ENCODE results near the gene HOXD10.
A peak's percentile ranks its signal among the peaks of the same experiment; 100 is the strongest.

Gene HOXD10

DNA sequence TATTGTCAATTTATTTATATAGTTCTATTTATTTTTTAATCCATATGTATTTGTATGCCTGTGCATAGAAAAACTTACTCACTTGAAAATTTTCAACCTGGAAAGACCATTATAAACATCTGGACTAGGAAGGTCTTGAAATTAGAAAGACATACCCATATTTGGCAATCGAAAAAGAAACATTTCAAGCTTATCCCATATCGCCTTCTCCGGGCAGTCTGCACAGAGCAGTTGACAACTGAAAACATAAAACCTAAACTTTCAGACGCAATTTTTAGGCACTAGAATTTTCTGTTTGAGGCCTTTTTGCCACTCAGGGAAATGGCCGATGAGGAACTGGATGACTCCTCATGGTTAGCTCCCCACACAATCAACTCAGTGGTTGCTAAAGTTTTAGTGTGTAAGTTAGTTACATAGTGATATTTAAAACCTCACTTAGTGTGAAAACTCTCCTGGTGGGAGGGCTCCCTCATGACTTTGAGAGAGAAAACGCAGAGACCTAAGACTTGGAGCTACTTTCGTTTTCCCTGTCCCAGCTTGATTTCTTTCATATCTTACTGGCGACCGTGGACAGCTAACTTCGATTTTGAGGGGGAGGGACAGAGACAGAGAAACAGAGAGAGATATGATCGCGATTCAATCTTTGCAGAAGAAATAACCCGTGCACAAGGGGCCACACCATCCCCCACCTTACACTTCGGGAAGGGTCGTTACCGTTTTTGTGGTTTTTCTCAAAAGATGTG lies 20.2 kb upstream of the HOXD10 start:
- DNase-seq (ENCODE audit: low read depth, low spot score) = peak; percentile 40
- TF ChIP-seq, protein P1, sequence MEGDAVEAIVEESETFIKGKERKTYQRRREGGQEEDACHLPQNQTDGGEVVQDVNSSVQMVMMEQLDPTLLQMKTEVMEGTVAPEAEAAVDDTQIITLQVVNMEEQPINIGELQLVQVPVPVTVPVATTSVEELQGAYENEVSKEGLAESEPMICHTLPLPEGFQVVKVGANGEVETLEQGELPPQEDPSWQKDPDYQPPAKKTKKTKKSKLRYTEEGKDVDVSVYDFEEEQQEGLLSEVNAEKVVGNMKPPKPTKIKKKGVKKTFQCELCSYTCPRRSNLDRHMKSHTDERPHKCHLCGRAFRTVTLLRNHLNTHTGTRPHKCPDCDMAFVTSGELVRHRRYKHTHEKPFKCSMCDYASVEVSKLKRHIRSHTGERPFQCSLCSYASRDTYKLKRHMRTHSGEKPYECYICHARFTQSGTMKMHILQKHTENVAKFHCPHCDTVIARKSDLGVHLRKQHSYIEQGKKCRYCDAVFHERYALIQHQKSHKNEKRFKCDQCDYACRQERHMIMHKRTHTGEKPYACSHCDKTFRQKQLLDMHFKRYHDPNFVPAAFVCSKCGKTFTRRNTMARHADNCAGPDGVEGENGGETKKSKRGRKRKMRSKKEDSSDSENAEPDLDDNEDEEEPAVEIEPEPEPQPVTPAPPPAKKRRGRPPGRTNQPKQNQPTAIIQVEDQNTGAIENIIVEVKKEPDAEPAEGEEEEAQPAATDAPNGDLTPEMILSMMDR (IDR thresholded peaks at IDR 0.05; ENCODE audit: low read depth, low read length) = no peak
- H3K4me3 ChIP-seq (ENCODE audit: low read depth, low read length) = no peak overlapping the region
- in situ Hi-C loops (cut with HindIII; ENCODE audit: low sequenced_read_pairs) = no loop called here

DNA sequence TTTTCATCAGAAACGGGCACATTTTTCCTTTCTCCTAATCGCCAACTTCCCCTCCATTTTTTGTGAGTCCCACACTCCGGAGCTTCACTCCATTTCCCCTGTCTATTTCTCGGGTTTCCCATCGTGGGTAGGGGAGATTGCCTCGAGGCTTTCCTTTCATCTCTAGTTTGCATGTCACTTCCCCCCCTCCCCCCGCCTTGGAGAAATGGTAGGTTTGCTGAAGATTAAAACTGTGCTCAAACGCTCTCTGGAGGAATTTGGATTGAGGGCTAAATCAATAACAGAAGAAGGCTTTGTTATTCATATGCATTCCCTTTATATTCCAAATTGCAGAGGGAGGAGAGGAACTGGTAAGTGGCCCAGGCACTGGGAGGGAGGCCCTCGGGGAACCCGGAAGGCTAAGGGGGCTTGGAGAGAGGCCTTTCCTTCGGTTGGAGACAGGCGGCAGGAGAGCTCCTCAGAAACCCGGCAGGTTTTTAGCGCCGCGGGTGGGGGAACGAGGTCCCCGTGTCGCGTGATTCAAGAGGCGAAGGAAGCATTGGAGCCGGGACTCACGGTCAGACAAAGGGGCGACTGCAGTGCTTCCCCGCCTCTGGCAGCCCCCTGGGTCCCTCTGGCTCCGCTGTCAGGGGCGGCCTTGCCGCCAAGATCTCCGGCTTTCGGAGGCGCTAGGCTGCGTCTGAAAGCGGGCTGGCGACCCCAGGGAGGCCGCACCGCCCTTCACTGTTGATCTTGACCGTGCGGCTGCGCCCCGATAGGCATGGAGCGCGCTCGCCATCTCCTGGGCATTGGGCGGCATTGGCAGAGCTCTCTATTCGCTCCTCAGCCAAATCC lies 19.4 kb upstream of the HOXD10 start:
- in situ Hi-C loops (cut with HindIII; ENCODE audit: low sequenced_read_pairs) = no loop called here
- TF ChIP-seq, protein P1 (IDR thresholded peaks at IDR 0.05; ENCODE audit: low read depth, low read length) = peak; percentile 85
- DNase-seq (ENCODE audit: low read depth, low spot score) = peak; percentile 58
- peak overlapping the region; percentile 23 for H3K4me3 ChIP-seq (ENCODE audit: low read depth, low read length)

DNA sequence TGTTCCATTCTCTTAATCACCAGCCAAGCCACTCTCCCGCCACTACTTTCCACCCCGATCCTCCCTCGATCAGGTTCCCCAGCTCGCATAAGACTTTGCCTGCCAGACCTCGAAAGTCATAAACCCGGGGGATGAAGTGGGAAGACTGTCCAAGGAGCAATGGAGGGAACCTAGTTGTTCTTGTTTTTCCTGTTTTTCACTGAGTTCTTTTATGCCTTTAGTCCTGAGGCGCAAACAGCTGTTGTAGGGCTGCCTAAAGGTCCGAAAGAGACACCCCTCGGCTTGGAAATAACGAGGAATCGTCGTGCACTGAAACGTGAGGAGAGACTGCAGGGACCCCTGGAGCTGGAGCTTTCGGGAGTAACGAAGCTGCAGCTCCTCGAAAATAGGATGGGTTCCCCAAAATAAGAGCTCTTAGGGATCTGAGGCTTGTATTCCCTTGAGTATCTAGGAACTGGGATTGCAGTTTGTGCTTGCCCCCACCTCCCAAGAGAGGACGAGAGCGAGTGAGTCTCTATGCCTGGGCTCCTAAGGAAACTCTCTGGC lies 18.7 kb upstream of the HOXD10 start:
- in situ Hi-C loops (cut with HindIII; ENCODE audit: low sequenced_read_pairs) = no loop called here
- TF ChIP-seq, protein P1 (IDR thresholded peaks at IDR 0.05; ENCODE audit: low read depth, low read length) = no peak
- no peak for DNase-seq (ENCODE audit: low read depth, low spot score)
- no peak overlapping the region for H3K4me3 ChIP-seq (ENCODE audit: low read depth, low read length)

DNA sequence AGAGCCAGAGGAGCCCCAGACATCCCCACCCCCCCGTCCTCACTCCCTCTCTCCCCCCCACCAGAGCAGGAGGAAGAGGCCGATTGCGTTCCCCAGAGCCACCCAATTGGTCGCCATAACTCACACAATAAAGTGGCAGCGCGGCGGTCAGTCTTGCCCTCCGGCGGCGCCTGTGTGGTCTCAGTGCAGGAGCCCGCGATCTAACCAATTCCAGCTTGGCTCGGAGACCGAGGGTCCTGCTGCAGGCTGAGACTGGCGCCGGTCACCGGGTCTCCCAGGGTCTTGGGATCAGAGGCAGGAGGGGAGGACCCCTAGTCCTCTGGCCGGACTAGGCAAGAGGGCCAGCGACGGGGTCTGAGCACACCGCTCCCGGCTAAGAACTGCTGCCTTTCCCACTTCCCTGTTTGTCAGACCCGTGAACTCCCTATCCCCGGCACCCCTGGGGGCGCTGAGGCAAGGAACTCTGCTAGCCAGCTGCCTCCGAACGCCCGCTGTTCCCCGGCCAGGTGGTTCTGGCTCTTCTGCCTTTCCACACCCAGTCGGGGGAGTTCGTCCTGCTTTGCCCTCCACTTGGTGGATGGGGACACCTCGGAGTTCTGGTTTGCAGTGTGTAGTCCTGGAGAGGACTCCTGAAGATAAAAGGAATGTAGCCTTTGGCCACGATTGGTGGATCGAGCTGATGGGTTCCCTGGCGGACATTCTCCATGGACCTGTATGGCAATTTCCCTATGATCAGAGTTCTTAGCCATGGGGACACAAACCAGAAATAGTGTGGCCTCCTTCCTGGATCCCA lies 18.0 kb upstream of the HOXD10 start:
- DNase-seq (ENCODE audit: low read depth, low spot score) = no peak
- no peak overlapping the region for H3K4me3 ChIP-seq (ENCODE audit: low read depth, low read length)
- in situ Hi-C loops (cut with HindIII; ENCODE audit: low sequenced_read_pairs) = no loop called here
- TF ChIP-seq, protein P1 (IDR thresholded peaks at IDR 0.05; ENCODE audit: low read depth, low read length) = no peak

DNA sequence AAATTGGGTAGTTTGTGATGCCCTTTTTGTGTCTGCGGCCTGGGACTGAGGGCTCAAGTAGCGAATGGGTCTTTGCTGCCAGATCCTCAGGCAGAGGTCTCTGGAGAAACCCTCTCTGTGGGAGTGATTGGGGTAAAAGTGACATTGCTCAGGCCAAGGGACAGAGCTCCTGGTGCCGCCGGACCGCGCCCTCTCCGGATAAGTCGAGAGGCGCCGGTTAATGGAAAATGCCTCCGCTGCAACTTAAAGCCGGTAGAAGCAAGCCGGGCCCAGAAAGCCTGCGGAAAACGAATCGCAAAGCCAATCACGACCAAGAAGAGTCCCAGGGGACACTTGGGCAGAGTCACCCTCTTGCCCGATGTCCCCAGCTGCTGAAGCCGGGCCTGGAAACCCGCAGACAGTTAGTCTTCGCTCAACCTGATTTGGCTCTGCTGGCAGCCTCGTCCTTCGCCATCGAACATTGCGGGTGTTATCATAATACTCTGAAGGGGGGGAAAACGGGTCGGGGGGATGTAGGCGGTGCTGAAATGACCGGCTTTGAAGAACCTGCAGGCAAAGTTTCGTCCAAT lies 17.3 kb upstream of the HOXD10 start:
- DNase-seq (ENCODE audit: low read depth, low spot score) = no peak
- TF ChIP-seq, protein P1 (IDR thresholded peaks at IDR 0.05; ENCODE audit: low read depth, low read length) = no peak
- no peak overlapping the region for H3K4me3 ChIP-seq (ENCODE audit: low read depth, low read length)
- in situ Hi-C loops (cut with HindIII; ENCODE audit: low sequenced_read_pairs) = no loop called here
